GM12878 (cell line): Measurements from ENCODE around the gene ARPC5L. TPM values are rescaled to one million over a fixed set of nuclear protein-coding genes. Genes with fewer than 3 reads are reported as not detected.

Experiments
- ATAC-seq: fragments of 200-7000 bp; cut with Tn5 transposase; 3 replicates; pipeline ENCODE4 v1.9.1; 2020; ENCODE audit warnings: mild to moderate bottlenecking, moderate library complexity
- BruUV-seq: library from RNA; stranded (reverse); fragments of 400-500 nt; replicated peaks from 2 replicates; lab custom pipeline; 2021; lab: Mats Ljungman, UMichigan
- CTCF ChIA-PET: fragments of 300-600 bp; sonication (Branson Sonifier 250); formaldehyde crosslinking; extraction: SDS; loops from one replicate; lab custom pipeline; 2021; ENCODE audit warnings: inconsistent platforms; lab: Yijun Ruan, JAX
- POLR2A ChIA-PET: fragments of 350-600 bp; formaldehyde crosslinking; extraction: SDS; loops from one replicate; lab custom pipeline; 2021; ENCODE audit warnings: inconsistent platforms; lab: Charles Lee
- RAD21 ChIA-PET: fragments of 300-600 bp; sonication (Branson Sonifier 250); formaldehyde crosslinking; loops from one replicate; lab custom pipeline; 2023; ENCODE audit warnings: antibody characterized with exemption; ENCODE audit not compliant: unreplicated experiment; lab: Charles Lee
- SMC1A ChIA-PET: fragments of 300-600 bp; sonication (Branson Sonifier 250); formaldehyde crosslinking; loops from one replicate; lab custom pipeline; 2023; ENCODE audit not compliant: unreplicated experiment, uncharacterized antibody; lab: Charles Lee
- DNase-seq: peaks from one replicate; pipeline ENCODE4 v3.0.0-alpha.2; 2011; ENCODE audit warnings: low read depth, low spot score
- FAIRE-seq: peaks from 3 replicates; lab custom pipeline; 2011; peaks lifted over from hg19 to GRCh38; lab: Jason Lieb, UNC
- H2AFZ ChIP-seq: 2 replicates; pipeline ENCODE4 v1.6.0; 2011; ENCODE audit warnings: low read depth, low read length, control low read depth; ENCODE audit not compliant: control insufficient read depth
- H3K27ac ChIP-seq: 2 replicates; pipeline ENCODE4 v1.5.1; 2011; ENCODE audit warnings: control low read depth; ENCODE audit not compliant: control insufficient read depth, insufficient read depth
- H3K27me3 ChIP-seq, 2 experiments: replicated peaks in 1 of 2; 2 replicates each; pipeline versions ENCODE4 v1.6.0 to v1.6.1; 2011; ENCODE audit warnings: low read length in 1 of 2; ENCODE audit not compliant: control insufficient read depth in 2 of 2, insufficient read depth in 2 of 2
- H3K36me3 ChIP-seq, 2 experiments: 2 replicates each; pipeline ENCODE4 v1.5.1; 2011; ENCODE audit warnings: low read length in 1 of 2; ENCODE audit not compliant: control insufficient read depth in 2 of 2, insufficient read depth in 2 of 2
- H3K4me1 ChIP-seq: 2 replicates; pipeline ENCODE4 v1.6.1; 2011; ENCODE audit warnings: mild to moderate bottlenecking, low read length, moderate library complexity, mixed read lengths; ENCODE audit not compliant: control insufficient read depth, insufficient read depth
- H3K4me2 ChIP-seq: 2 replicates; pipeline ENCODE4 v1.6.0; 2011; ENCODE audit warnings: control low read depth; ENCODE audit not compliant: control insufficient read depth, insufficient read depth
- H3K4me3 ChIP-seq: fragments of 200-600 bp; sonication (generic); 2 replicates; pipeline ENCODE4 v1.5.1; 2016
- H3K79me2 ChIP-seq: 2 replicates; pipeline ENCODE4 v1.6.0; 2011; ENCODE audit warnings: low read length; ENCODE audit not compliant: control insufficient read depth, insufficient read depth
- H3K9ac ChIP-seq: 2 replicates; pipeline ENCODE4 v1.8.0; 2011; ENCODE audit warnings: low read length, control low read depth, mixed read lengths; ENCODE audit not compliant: control insufficient read depth, insufficient read depth
- H3K9me3 ChIP-seq: replicated peaks from 3 replicates; pipeline ENCODE4 v1.5.1; 2011; ENCODE audit warnings: mild to moderate bottlenecking, low read length; ENCODE audit not compliant: control insufficient read depth, insufficient read depth
- H4K20me1 ChIP-seq: 2 replicates; pipeline ENCODE4 v1.6.0; 2011; ENCODE audit not compliant: control insufficient read depth, insufficient read depth
- ATF7 ChIP-seq: fragments of 450-650 bp; IDR thresholded peaks from 2 replicates; pipeline ENCODE4 v1.6.1; 2016; ENCODE audit warnings: low read depth, mild to moderate bottlenecking
- E4F1 ChIP-seq: fragments of 450-650 bp; IDR thresholded peaks from 2 replicates; pipeline ENCODE4 v1.6.1; 2018; ENCODE audit warnings: borderline replicate concordance, mild to moderate bottlenecking; ENCODE audit not compliant: partially characterized antibody
- EGR1 ChIP-seq, 2 experiments: IDR thresholded peaks; 1 replicate in 1 of 2; 2 replicates in 1 of 2; pipeline ENCODE4 v1.6.1; 2011 to 2012; ENCODE audit warnings: low read depth in 2 of 2, low read length in 2 of 2, borderline replicate concordance in 1 of 2, mild to moderate bottlenecking in 1 of 2, moderate library complexity in 1 of 2
- ESRRA ChIP-seq: IDR thresholded peaks from 2 replicates; pipeline ENCODE4 v1.6.1; 2012; ENCODE audit warnings: mild to moderate bottlenecking, low read length, improper control_type of control experiment
- KDM1A ChIP-seq: fragments of 200-600 bp; sonication (generic); IDR thresholded peaks from 2 replicates; pipeline ENCODE4 v1.6.1; 2016; ENCODE audit warnings: borderline replicate concordance
- MTA2 ChIP-seq: fragments of 450-650 bp; IDR thresholded peaks from 2 replicates; pipeline ENCODE4 v1.6.1; 2016; ENCODE audit warnings: low read depth, mild to moderate bottlenecking, moderate library complexity
- POU2F2 ChIP-seq: IDR thresholded peaks from 3 replicates; pipeline ENCODE4 v1.6.1; 2011; ENCODE audit warnings: low read depth, mild to moderate bottlenecking, low read length, borderline replicate concordance
- RELA ChIP-seq: fragments of 450-650 bp; IDR thresholded peaks from 2 replicates; pipeline ENCODE4 v1.8.0; 2014; ENCODE audit warnings: borderline replicate concordance; ENCODE audit not compliant: partially characterized antibody
- SPI1 ChIP-seq: IDR thresholded peaks from 2 replicates; pipeline ENCODE4 v1.6.1; 2011; ENCODE audit warnings: low read depth, mild to moderate bottlenecking, low read length, moderate library complexity, borderline replicate concordance; ENCODE audit not compliant: insufficient read depth
- SRF ChIP-seq, 2 experiments: IDR thresholded peaks; 2 replicates each; pipeline ENCODE4 v1.6.1; 2011; ENCODE audit warnings: low read depth in 2 of 2, low read length in 2 of 2, mild to moderate bottlenecking in 1 of 2, moderate library complexity in 1 of 2
- ZNF24 ChIP-seq: fragments of 450-650 bp; IDR thresholded peaks from 2 replicates; pipeline ENCODE4 v1.6.1; 2017; ENCODE audit warnings: antibody characterized with exemption, mild to moderate bottlenecking
- ZNF274 ChIP-seq: IDR thresholded peaks from one replicate; pipeline ENCODE4 v1.8.0; 2011; ENCODE audit not compliant: insufficient read length, insufficient read depth
- WGBS: methylation state at CpG from one replicate; pipeline ENCODE4 v1.1.6; 2016; ENCODE audit warnings: low lambda C conversion rate; ENCODE audit not compliant: insufficient replicate concordance, insufficient coverage; ENCODE audit errors: missing lambda C conversion rate; 5-methylcytosine and 5-hydroxymethylcytosine counted together
- in situ Hi-C: fragments of 300-500 bp; cut with MboI; formaldehyde crosslinking; loops from 9 replicates; pipeline ENCODE4 v1.14.3; 2018; ENCODE audit warnings: mixed read lengths
- intact Hi-C: fragments of 100-400 bp; cut with micrococcal nuclease; formaldehyde crosslinking; loops from one replicate; pipeline ENCODE4 v1.14.2; 2022; ENCODE audit not compliant: unreplicated experiment
- polyA plus RNA-seq, 11 experiments: library from polyadenylated mRNA; depleted of rRNA in 4 of 11; unstranded in 6 of 11; stranded (reverse) in 5 of 11; fragments of >200 nt; fragmentation: Nextera tagmentation in 4 of 11; fragmentation: Illumina TruSeq in 1 of 11; extraction: Ambion mirVana in 4 of 11; extraction: Trizol in 1 of 11; gene quantifications; 1 replicate in 1 of 11; 2 replicates in 10 of 11; pipeline versions ENCODE4 v1.2.1 to v1.2.3, GENCODE V29; 2011 to 2016; ENCODE audit warnings: inconsistent platforms in 2 of 11, missing spikeins in 2 of 11, low read depth in 1 of 11
- total RNA-seq, 4 experiments: library from RNA; depleted of rRNA in 3 of 4; stranded (reverse); fragments of >200 nt in 3 of 4; fragmentation: Illumina TruSeq in 1 of 4; extraction: Trizol in 1 of 4; gene quantifications; 2 replicates each; pipeline versions ENCODE4 v1.2.1 to v1.2.3, GENCODE V29; 2013 to 2021
- TF ChIP-seq, protein P1 (sequence below): fragments of 450-650 bp; IDR thresholded peaks from 2 replicates; pipeline ENCODE4 v1.6.1; 2017; ENCODE audit warnings: antibody characterized with exemption, mild to moderate bottlenecking, moderate library complexity
- TF ChIP-seq, protein P2 (sequence below): fragments of 450-650 bp; IDR thresholded peaks from 2 replicates; pipeline ENCODE4 v1.6.1; 2017; ENCODE audit warnings: low read depth, mild to moderate bottlenecking, moderate library complexity

ARPC5L gene
- total and polyA plus RNA-seq, 10 of the 15 experiments (the other 5 are each of a cell fraction or from before 2014, with no cell fraction given): 42.3 to 207 (median 104) TPM

DNA sequence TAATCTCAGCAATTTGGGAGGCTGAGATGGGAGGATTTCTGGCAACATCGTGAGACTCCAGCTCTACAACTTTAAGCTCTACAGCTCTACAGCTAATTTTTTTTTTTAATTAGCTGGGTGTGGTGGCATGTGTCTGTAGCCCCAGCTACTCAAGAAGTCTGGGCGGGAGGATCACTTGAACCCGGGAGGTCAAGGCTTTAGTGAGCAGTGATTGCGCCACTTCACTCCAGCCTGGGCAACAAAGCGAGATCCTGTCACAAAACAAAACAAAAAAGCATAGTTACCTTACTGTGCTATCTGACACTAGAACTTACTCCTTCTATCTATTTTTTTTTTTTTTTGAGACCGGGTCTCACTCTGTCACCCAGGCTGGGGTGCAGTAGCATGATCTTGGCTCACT, 15.0 kb upstream of the ARPC5L start (continued):
- no peak for TF ChIP-seq KDM1A
- no peak for TF ChIP-seq SPI1
- no peak for TF ChIP-seq ZNF24
- TF ChIP-seq, protein P1, sequence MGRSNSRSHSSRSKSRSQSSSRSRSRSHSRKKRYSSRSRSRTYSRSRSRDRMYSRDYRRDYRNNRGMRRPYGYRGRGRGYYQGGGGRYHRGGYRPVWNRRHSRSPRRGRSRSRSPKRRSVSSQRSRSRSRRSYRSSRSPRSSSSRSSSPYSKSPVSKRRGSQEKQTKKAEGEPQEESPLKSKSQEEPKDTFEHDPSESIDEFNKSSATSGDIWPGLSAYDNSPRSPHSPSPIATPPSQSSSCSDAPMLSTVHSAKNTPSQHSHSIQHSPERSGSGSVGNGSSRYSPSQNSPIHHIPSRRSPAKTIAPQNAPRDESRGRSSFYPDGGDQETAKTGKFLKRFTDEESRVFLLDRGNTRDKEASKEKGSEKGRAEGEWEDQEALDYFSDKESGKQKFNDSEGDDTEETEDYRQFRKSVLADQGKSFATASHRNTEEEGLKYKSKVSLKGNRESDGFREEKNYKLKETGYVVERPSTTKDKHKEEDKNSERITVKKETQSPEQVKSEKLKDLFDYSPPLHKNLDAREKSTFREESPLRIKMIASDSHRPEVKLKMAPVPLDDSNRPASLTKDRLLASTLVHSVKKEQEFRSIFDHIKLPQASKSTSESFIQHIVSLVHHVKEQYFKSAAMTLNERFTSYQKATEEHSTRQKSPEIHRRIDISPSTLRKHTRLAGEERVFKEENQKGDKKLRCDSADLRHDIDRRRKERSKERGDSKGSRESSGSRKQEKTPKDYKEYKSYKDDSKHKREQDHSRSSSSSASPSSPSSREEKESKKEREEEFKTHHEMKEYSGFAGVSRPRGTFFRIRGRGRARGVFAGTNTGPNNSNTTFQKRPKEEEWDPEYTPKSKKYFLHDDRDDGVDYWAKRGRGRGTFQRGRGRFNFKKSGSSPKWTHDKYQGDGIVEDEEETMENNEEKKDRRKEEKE: no peak
- TF ChIP-seq ESRRA: no peak
- TF ChIP-seq E4F1: no peak

- FAIRE-seq (no peak), DNase-seq (no peak), ATAC-seq (no peak)
- CTCF ChIA-PET: interaction anchor here (5.2 to 26.5 kb wide), 2 partner anchors 8 to 74 kb away, joined by 49 to 575 read pairs; partner anchors contain the start of genes NR6A1 and OLFML2A
- H3K4me3 ChIP-seq: no peak overlapping the region
- in situ Hi-C loops: loop anchor here (5.0 to 25.0 kb wide), 2 partner anchors 78 to 1938 kb away; partner anchors contain the start of genes NR6A1, RC3H2 and ZBTB6
- no TSS peak for BruUV-seq
- no peak overlapping the region for H3K9ac ChIP-seq
- intact Hi-C loops: loop anchor here (5.0 kb wide), 1 partner anchor 232 kb away; no protein-coding TSS in a partner anchor
- H3K27me3 ChIP-seq: no peaks in the 10 kb centered on the region
- H3K4me2 ChIP-seq: no peak overlapping the region
- H4K20me1 ChIP-seq: no peaks in the 10 kb centered on the region
- peaks cover 5% of the 10 kb centered on the region for H3K4me1 ChIP-seq
- H3K27ac ChIP-seq: no peak overlapping the region
- TF ChIP-seq, protein P2, sequence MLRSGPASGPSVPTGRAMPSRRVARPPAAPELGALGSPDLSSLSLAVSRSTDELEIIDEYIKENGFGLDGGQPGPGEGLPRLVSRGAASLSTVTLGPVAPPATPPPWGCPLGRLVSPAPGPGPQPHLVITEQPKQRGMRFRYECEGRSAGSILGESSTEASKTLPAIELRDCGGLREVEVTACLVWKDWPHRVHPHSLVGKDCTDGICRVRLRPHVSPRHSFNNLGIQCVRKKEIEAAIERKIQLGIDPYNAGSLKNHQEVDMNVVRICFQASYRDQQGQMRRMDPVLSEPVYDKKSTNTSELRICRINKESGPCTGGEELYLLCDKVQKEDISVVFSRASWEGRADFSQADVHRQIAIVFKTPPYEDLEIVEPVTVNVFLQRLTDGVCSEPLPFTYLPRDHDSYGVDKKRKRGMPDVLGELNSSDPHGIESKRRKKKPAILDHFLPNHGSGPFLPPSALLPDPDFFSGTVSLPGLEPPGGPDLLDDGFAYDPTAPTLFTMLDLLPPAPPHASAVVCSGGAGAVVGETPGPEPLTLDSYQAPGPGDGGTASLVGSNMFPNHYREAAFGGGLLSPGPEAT: no peak
- TF ChIP-seq EGR1 (IDR thresholded peaks at IDR 0.05; ENCODE audit: borderline replicate concordance in 1 of 2, low read depth in 2 of 2, low read length in 2 of 2): no peak
- no peak for TF ChIP-seq SRF (IDR thresholded peaks at IDR 0.05; ENCODE audit: low read depth in 2 of 2, low read length in 2 of 2)
- no peak for TF ChIP-seq POU2F2
- no peak for TF ChIP-seq MTA2
- TF ChIP-seq ATF7: no peak
- TF ChIP-seq ZNF274: no peak
- TF ChIP-seq RELA: no peak
- POLR2A ChIA-PET: no interaction called here
- H3K9me3 ChIP-seq: no peaks in the 10 kb centered on the region
- SMC1A ChIA-PET: interaction anchor here (12.1 kb wide), 1 partner anchor 77 kb away, joined by 233 read pairs; the partner anchor contains the start of genes NR6A1 and OLFML2A
- H3K79me2 ChIP-seq: no peaks in the 10 kb centered on the region
- no peak overlapping the region for H2AFZ ChIP-seq
- no peaks in the 10 kb centered on the region for H3K36me3 ChIP-seq
- 67% methylated on average over 10 of the region's 10 CpGs for WGBS
- RAD21 ChIA-PET: interaction anchor here (1.3 to 9.5 kb wide), 2 partner anchors 9 to 77 kb away, joined by 3 to 180 read pairs; partner anchors contain the start of gene NR6A1
Observed at GRCh38 chr9:124849801-124850200, 12.1 kb upstream of the ARPC5L start.
